NCI-H2227 (cell line): ENCODE measurements around the gene TSSK2.
A peak's percentile ranks its signal among the peaks of the same experiment; 100 is the strongest.

Source experiments
- DNase-seq: peaks from one replicate; lab custom pipeline; 2025; ENCODE audit not compliant: unreplicated experiment; lab: John Stamatoyannopoulos, UW

Gene TSSK2

DNA sequence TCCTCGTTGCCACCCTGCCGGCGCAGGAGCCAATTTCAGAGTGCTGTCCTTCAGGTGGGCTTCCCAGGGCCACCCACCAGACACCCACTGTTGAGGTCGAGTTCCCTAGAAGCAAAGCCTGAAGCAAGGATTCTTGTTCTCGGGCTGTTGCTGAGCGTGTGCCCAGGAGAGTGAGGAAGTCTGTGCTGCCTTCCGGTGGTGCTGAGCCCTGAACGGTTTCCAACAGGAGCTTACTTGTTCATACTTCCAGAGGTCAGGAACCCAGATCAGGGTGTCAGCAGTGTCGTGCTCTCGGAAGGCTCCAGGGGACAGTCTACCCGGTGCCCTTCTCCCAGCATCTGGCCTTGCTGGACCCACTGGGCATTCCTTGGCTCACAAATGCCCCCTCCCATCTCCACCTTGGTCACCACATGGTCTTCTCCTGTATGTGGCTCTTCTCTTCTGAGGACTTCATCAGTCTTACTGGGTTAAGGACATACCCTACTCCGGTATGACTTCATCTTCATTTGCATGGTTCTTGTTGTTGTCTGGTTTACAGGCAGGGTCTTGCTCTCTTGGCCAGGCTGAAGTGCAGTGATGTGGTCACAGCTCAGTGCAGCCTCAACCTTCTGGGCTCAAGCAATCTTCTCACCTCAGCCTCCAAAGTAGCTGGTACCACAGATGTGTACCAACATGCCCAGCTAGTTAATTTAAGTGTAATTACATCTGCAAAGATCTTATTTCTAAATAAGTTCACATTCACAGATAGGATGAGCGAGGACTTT is 36.2 kb downstream of the TSSK2 start:
- DNase-seq = no peak

DNA sequence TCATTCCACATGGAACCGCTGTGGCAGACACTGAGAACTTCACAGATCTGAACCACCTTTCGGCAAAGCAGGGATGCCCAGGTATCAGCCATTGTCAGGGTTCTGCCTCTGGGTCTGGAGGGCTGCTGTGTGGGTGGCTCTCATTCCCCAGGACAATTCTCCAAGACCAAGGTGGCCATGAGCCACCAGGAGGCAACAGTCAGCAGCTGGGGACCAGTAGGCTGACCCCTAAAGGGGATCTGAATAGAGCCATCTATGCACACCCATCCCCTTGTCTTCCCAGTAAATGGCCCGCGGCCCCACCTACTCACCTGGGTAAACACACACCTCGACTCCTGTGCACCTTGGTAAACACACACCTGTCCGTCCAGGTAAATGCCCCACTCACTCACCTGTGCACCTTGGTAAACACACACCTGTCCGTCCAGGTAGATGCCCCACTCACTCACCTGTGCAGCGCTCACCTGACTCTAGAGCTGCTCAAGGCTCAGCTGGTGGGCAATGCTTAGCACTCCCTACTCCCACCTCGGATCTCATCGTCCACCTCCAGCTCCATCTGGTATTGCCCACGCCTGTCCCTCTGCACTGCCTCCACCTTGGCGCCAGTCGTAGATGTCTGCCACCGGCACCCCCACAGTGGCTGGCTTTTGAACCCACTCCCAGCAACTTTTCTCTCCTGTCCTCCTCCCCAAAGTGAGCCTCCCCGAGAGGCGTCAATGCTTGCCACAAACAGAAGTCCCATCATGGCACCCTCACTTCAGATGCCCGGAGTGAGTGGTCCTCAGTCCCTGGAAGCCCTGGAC is 37.2 kb downstream of the TSSK2 start:
- DNase-seq = no peak

DNA sequence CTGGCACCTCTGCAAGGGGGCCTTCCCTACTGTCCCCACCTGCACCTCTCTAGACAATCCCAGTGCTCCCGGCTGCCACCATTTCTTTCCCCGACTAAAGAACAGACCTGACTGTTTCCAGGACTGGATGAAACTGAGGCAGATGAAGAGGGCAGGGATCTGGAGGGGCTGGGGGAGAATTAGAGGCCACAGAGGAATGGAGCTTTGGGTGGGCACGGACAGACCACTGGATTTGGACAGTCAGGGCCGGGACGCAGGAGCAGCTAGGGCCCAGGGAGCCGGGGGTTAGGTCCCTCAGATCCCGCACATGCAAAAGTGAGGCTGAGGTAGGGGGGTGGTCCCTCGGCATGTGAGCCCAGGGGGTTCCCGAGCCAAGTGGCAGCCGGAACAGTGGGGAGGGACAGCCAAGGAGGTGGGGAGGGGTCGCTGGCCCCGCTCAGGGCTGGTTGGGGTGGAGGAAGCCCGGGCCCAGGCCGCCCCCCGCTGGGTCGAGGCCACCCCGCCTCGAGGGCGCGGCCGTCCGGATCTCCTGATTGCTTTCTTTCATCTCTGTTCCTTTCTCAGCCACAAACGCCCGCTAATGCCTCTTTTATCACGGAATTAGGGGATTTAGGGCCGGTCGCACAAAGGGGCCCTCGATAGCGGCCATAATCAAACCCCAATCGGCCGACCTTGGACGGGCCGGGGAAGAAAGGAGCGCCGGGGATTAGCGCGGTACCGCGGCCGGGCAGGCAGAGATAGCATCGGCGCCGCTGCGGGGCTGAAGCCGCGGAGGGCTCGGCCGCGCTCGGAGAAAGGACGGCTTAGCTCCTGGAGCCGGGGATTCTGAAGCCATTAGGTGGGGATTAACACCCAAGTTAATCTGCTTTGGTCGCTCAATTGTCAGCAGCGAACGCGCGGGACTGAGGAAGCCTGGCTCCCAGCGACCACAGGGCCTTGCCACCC is 38.2 kb downstream of the TSSK2 start:
- no peak for DNase-seq

DNA sequence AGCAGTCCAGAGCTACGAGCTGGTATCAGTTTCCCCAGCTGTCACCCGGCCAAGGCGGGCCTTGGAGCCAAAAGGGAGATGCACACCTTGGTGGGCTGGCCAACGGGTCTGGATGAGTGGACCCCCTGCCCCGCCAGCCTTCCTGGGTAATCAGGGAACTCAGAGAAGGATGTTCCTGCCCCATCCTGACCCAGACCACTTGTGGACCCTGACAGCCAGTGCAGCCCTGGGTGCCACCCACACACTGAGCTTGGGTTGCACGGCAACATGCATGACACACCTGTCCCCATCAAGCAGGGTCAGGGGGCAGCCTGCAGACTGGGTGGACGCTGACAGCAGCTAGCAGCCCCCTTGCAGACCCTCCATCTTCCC is 38.8 kb downstream of the TSSK2 start:
- no peak for DNase-seq

DNA sequence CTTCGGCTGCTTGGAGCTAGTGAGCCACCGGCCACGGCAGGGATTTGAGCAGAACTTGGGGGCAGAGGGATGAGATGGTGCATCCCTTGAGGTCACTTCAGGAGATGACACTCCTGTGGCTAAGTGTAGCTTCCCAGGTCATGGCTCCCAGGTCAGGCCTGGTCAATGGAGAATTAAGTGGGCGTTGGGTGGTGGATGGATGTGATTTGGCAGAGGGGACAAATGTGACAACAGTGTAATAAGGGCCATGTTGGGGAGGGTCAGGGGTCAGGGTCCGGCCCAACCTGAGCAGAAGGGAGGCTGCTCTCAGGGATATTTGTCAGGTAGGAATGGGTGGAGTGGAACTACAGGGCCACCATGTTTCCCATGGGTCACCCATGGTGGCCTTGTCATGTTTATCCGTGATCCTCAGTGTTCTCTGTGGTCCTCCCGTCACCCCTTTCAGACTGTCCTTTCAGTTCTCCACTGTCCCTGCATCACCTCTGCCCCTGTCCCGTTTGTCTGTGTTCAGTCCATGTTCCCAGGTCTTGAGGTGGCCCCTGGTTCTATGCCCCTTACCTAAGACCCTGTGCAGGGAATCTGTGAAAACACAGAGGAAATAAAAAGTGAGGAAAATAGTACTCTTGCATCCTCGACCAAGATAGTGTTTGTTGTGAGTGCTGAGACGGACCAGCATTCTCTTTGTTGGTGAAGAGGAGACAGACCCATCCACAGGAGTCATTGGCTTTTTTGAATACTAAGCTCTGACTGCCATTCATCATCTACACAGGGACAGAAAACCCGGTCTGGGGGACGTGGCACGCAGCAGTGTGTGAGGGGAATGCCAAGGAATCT is 41.3 kb downstream of the TSSK2 start:
- no peak for DNase-seq

DNA sequence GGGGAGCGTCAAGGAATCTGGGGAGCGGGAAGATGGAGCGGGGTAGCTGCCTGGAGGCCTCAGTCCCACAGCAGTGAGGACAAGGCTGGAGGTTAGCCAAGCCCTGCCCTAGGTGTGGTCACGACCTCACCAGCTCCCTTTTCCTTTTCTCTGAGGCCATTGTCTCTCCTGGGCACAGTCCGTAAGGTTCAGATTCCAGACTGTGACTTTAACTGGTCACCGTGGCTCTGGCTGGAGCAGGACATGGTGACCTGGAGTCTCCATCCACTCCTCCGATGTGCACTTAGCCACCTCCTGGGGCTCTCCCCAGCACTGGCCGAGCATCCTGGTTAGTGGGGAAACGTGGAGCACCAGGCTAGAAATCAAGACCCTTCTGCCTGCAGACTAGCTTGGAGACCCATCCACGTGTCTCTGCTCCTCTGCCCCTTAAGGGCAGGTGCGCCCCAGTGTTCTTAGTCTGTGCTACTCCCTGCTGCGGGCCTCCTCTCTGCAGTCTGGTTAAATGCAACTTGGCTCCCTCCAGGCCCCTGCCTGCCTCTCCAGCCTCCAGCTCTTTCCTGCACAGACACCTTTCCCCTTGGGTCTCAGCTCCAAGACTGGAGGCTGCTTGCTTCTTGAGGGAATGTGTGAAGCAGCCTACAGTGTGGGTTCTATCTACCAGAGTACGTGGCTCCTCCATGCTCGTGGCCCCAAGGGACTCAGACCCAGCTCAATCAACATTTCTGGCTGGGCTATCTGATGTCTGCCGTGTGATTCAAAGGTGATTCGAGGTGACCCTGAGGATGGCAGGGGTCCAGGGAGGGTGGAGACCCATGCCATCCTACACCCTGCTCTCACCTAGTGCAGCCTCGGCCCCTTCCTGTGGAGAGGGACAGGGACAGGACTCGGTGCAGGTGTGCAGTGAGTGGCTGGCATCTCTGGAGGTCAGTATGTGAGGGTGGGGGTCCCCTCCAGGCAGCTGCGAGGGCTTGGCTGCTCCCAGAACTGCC is 42.2 kb downstream of the TSSK2 start:
- DNase-seq = no peak

DNA sequence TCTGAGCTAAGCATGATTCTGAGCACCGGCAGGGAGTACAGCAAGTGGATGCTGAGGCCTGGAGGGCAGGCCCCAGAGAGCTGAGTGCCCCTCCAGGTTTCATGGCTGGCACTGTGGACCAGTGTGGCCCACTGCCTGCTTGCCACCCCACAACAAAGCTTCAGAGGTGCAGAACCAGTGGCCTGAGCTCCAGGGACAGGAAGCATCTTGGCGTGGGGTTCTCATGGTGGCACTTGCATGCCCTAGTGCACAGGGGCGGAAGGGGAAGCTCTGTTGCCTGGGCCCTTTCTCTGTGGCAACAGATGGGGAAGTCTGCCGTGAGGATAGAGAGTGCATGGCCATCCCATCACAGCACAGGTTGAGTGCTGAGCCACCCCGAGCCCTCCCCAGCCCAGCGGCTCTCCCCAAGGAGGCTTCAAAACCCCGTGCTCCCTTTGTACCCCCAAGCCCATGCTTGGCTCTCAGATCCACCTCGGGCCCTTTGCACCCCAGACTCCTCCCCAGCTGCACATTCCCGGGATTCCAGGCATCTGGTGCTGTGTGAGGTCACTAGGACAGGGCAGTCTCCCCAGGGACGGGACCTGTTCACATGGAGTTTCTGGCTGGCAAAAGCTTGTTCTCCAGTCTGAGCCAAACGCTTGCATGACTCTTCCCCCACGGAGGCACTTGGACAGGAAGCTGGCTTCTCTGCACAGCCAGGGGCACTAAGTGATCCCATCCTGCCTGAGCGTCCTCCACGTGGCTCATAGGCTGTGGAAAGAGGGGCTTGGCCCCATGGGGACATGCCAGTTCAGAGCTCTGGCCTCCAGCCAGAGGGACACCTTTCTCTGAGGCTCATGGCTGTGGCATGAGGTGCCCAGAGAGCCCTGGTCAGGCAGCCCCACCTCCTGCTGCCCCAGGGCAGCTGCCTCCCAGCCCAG is 43.3 kb downstream of the TSSK2 start:
- DNase-seq = no peak

DNA sequence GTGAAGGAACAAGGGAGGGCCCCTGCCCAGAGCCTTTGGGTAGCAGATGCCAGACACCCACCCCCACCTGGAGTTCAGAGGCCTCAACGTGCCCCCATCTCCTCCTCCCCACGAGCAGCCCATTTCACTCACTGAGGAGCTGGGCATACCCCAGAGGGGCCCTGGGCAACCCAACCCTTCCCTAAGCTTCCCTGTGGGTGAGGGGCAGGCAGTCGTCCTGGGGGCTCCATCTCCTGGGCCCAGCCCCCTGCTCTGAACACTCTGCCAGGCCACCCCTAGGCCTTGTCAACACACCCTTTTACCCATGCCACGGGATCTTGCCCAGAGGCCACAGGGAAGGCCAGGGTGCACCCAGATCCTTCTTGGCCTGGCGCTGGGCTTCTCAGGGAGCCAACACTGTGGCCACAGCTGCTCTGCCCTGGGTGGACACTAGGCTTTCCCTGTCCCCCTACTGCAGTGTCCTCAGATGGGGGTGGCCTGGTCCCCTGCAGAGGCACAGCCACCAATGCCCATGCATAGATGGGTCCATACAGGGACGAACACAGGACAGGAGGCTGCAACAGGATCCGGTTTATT is 44.0 kb downstream of the TSSK2 start:
- no peak for DNase-seq

DNA sequence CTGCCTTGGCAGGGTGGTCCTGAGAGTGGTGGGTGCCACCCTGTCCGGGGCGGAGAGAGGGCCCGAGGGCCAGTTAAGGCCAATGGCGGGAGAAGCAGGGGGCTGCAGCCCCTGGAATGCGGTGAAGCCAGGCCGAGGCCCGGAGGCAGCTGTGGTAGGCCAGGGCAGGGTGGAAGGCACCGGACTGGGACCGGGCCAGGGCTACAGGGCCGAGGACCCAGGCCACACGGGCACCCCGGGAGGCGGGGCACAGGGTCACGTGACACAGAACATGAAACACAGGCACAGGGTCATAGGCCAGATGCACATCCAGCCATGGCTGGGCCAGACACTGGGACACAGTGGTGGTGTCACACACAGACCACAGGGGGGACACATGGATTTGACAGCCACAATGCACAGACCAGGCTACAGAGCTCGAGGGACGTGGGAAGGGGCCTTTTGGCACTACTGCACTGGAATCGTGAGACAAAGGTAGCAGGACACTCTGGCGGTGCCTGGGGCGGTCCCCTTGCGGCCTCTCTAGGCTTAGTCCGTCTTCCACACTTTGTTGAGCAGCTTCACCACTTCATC is 44.6 kb downstream of the TSSK2 start:
- DNase-seq = no peak

DNA sequence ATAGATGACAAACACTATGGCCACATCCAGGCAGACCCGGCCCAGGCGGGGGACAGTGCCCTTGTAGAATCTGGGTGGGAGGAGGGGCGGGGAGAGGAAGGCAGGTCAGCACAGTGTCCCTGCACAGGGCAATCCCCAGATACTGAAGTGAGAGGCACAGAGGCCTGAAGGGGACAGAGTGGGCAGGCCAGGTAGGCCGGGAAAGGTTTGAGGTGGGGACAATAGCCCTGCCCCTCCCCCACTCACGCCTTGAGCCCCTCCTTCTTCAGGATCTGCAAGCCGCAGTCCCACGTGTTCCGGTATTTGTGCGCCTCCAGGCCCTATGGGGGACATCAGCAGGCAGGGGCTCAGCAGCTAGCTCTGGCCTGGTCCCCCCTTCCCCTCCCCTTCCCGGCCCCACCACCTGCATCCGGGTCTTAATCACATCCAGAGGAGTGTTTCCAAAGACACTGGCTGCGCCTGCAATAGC is 45.1 kb downstream of the TSSK2 start:
- DNase-seq = no peak

DNA sequence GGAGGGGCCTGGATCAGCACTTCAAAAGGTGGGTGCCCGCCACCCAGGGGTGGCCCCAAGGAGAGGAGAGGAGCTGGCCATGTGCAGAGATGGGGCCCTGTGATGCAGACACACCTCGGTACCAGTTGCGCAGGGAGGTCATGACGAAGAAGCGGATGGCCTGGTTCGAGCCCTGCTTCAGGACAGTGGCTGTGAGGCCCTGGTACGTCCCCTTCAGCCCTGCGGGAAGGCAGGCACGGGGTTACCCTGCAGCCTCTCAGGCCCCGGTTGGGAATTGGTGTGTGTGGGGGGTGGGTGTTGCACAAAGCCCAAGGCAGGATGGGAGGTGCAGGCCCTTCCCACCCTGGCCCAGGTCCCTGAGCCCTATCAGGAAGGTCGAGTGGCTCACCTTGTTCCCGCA is 45.6 kb downstream of the TSSK2 start:
- no peak for DNase-seq

DNA sequence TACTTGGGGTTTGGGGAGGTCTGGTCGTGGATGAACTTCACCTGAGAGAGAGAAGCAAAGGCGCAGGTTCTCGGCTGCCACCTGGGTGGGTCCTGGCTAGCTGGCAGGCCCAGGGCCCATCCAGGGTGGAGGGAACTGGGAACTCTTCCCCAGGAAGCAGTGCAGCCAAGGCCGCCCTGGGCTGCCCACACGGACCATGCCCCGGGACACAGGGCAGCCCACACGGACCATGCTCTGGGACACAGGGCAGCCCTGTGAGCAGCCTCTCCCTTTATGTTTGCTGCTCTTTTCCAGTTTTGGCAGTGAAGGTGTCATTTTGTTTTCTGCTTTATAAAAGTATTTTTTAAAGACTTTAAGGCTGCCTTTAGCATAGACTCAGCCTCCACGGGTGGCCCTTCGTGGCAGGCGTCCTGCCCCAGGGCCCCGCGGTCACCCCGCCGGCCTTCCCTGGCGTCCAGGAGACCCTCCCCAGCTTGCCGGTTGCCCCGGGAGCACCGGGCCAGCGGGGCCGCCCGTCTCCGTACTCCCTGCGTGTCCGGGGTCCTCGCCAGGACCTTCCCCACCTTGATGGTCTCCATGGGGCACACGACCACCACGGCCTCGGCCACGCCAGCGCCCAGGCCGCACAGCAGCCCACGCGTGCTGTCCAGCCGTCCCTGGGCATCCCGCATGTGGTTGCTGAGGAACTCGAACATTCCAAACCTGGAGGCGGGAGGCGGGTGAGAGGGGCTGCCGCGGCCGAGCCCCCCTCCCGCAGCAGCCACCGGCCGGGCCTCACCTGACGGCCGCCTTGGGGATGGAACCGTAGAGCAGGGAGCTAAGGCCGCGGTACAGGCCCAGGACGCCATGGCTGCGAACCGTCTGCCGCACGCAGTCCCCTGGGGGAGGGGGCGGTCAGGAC is 46.3 kb downstream of the TSSK2 start:
- DNase-seq = no peak

DNA sequence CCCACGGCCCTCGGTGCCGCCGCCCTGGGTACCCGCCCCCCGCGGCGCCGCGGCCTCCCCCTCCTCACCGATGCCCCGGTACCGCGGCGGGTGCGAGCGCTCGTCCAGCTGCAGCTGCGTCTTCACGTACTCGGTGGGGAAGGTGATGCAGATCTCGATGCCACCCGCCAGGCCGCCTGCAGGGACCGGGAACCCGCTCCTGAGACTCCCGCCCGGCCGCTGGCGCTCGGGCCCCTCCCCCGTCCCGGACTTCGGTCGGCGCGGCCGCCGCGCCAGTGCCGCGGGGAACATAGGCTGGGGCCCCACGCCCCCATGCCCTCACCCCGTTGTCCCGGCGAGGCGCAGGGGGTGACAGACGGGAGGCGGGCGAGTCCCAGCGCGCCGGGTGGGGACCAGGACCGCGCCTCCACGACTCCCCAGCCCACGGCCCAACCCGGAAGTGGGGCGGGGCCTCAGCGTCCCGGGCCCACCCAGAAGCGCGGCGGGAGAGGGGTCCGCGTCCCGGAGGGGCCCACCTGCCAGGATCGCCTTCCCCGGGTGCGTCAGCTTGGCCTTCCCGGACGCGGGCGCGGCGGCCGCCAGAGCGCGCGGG is 47.1 kb downstream of the TSSK2 start:
- peak; percentile 89 for DNase-seq

DNA sequence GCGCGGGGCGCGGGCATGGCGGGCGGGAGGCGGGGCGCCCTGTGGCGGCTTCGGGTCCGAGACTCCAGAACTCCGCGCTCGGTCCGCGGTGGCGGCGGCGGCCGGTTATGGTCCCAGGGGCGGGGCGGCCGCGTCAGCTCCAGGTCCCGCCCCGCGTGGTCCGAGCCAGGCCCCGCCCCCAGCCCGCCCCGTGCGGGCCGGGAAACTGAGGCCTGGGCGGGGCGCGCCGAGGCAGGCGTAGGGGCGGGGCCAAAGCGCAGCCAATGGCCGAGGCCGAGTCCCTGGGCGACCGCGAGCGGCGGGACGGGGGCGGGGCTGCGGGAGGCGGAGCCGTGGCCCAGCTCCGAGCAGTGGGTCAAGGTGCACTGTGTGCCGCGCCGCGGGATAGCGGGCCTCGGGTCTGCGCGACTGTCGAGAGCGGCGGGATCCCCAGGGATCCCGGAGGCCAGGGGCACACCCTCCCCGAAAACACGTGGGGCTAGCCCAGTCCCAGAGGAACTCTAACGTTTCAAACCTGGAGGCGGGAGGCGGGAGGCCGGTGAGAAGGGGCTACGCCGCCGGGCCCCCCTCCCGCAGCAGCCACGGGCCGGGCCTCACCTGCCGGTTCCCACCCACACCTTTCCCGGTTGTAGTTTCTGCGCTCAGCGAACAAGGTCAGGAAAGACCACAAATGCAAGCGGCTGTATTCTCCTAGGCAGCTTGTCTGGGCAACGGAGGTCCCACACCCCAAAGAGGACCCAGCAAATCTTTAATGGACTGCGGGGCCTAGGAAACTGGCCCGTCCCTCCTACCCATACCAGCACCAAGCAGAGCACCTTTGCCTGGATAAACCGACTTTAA is 47.8 kb downstream of the TSSK2 start, which contains the start of gene SLC25A1:
Gene SLC25A1, minus strand, starts transcription at position 80 of the 840 bp plus-strand sequence. Its CDS starts 63 bp downstream, at position 17.
- peak; percentile 95 for DNase-seq

DNA sequence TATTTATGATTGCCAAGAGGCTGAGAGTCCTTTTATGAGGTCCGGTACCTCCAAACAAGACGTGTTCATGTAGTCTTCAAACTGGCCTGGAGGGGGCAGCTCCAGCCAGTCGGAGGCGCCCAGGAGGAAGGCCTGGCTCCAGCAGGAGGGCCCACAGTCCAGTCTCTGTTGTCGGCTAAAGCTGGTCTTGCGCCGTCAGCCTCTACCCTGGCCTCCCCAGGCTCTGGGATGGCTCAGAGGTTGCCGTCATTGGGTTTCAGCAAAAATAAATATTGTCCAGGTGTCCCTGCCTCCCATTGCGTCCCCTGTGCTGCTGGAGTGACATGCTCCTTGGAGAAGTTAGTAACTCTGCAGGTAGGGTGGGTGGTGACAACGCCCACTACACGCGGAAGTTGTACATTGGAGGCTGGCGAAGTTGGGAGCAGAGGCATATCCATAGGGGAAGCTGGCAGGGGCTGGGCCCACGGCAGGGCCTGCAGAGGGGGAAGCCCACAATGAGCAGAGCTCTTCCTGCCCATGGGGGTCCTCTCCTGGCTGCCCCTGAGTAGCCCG is 48.5 kb downstream of the TSSK2 start:
- DNase-seq = peak; percentile 84
